ENCODE measurements around the gene ATRN.

ATRN gene

GRCh38 chr20:3678198-3678597, 207.4 kb downstream of the ATRN start:
- DNase-seq (ENCODE audit: low spot score) = no peak

GRCh38 chr20:3678856-3679720, 208.3 kb downstream of the ATRN start:
- DNase-seq (ENCODE audit: low spot score) = no peak

- no peak for DNase-seq (ENCODE audit: low spot score)
Measured at GRCh38 chr20:3679749-3680700, 209.2 kb downstream of the ATRN start.

GRCh38 chr20:3680701-3681351, 210.0 kb downstream of the ATRN start:
- no peak for DNase-seq (ENCODE audit: low spot score)

GRCh38 chr20:3681352-3681930, 210.6 kb downstream of the ATRN start:
- no peak for DNase-seq (ENCODE audit: low spot score)

GRCh38 chr20:3681931-3682781, 211.3 kb downstream of the ATRN start, which contains the start of gene ADAM33:
Gene ADAM33, minus strand, starts transcription at chr20:3682010. Its CDS starts 6 bp downstream, at chr20:3682004.
- DNase-seq (ENCODE audit: low spot score) = peak; percentile 71

GRCh38 chr20:3685341-3685740, 214.5 kb downstream of the ATRN start:
- DNase-seq (ENCODE audit: low spot score) = no peak

GRCh38 chr20:3686421-3686820, 215.6 kb downstream of the ATRN start:
- no peak for DNase-seq (ENCODE audit: low spot score)

- DNase-seq (ENCODE audit: low spot score) = no peak
Measured at GRCh38 chr20:3686867-3687321, 216.1 kb downstream of the ATRN start.

- DNase-seq (ENCODE audit: low spot score) = no peak
Measured at GRCh38 chr20:3687655-3688054, 216.8 kb downstream of the ATRN start.

GRCh38 chr20:3689978-3690377, 219.2 kb downstream of the ATRN start:
- no peak for DNase-seq (ENCODE audit: low spot score)

GRCh38 chr20:3690413-3690812, 219.6 kb downstream of the ATRN start:
- no peak for DNase-seq (ENCODE audit: low spot score)

GRCh38 chr20:3691306-3691705, 220.5 kb downstream of the ATRN start:
- no peak for DNase-seq (ENCODE audit: low spot score)

GRCh38 chr20:3691897-3692296, 221.1 kb downstream of the ATRN start:
- DNase-seq (ENCODE audit: low spot score) = no peak

- no peak for DNase-seq (ENCODE audit: low spot score)
Measured at GRCh38 chr20:3692706-3693294, 222.0 kb downstream of the ATRN start.

- no peak for DNase-seq (ENCODE audit: low spot score)
Measured at GRCh38 chr20:3693376-3693775, 222.6 kb downstream of the ATRN start.

GRCh38 chr20:3694864-3695263, 224.0 kb downstream of the ATRN start:
- DNase-seq (ENCODE audit: low spot score) = no peak

GRCh38 chr20:3696200-3696599, 225.4 kb downstream of the ATRN start:
- DNase-seq (ENCODE audit: low spot score) = no peak

GRCh38 chr20:3696745-3697587, 226.1 kb downstream of the ATRN start:
- DNase-seq (ENCODE audit: low spot score) = no peak
